Measurements from ENCODE around the gene SH3TC2.

DNA sequence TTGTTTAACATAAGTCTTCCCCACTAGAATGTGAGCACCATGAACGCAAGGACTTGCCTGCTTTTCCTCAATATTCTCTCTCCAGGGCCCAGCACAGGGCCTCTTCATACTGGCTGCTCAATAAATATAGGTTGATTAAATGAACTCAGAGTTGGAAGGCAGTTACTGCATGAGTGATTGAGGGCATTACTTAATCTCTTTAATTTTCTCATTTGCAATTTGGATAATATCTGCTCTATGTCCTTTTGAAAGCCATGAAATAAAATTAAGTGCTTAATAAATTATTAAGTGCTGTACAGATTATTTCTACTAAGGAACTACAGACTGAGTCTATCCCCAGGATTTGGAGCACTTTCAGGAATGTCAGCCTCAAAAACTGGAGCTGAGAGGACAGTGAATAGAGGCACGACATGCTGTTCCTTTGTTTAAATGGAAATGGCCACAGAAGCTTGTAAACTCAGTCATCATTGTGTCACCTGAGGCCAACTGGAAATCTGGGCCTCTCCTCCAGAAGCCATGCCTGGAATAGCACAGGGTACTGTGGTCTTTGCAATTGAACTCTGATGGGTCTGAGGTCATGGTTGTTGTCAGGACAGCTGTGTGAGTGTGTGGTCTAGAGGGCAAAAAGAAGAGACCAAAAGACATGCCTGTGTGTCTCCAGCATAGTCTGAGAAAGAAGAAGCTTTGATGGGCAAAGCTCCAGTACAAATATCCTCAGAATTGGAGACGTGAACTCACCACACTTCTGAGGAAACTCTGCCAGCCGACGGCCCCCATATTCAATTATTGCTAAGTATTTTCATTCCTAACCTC is 86.1 kb downstream of the SH3TC2 start:
- TF ChIP-seq, protein P1, sequence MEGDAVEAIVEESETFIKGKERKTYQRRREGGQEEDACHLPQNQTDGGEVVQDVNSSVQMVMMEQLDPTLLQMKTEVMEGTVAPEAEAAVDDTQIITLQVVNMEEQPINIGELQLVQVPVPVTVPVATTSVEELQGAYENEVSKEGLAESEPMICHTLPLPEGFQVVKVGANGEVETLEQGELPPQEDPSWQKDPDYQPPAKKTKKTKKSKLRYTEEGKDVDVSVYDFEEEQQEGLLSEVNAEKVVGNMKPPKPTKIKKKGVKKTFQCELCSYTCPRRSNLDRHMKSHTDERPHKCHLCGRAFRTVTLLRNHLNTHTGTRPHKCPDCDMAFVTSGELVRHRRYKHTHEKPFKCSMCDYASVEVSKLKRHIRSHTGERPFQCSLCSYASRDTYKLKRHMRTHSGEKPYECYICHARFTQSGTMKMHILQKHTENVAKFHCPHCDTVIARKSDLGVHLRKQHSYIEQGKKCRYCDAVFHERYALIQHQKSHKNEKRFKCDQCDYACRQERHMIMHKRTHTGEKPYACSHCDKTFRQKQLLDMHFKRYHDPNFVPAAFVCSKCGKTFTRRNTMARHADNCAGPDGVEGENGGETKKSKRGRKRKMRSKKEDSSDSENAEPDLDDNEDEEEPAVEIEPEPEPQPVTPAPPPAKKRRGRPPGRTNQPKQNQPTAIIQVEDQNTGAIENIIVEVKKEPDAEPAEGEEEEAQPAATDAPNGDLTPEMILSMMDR (IDR thresholded peaks at IDR 0.05) = no peak
- TF ChIP-seq EZH2 (IDR thresholded peaks at IDR 0.05; ENCODE audit: borderline replicate concordance, insufficient read depth, low read depth, low read length, poor library complexity, severe bottlenecking) = no peak

Measured in B cell (primary cell).